Measurements from ENCODE around the gene OBSL1. TPM values are rescaled to one million over a fixed set of nuclear protein-coding genes. Genes with fewer than 3 reads are reported as not detected.

The OBSL1 gene
- total and polyA plus RNA-seq, 12 donors: 108 to 310 (median 171) TPM

- no peaks in the 10 kb centered on the region for H3K36me3 ChIP-seq
- H3K4me1 ChIP-seq: peaks cover 0 to 14% (median 0%) of the 10 kb centered on the region in 9 donors
- intact Hi-C loops (cut with DNase I): no loop called here
- no peaks in the 10 kb centered on the region for H3K9me3 ChIP-seq
- H3K27ac ChIP-seq: no peak overlapping the region
- H3K27me3 ChIP-seq: peaks cover 0 to 4% (median 0%) of the 10 kb centered on the region in 7 donors
- no peak overlapping the region for H3K4me3 ChIP-seq
- ATAC-seq (no peak), DNase-seq (no peak)
- WGBS, 2 donors: 60 to 89% methylated on average over 4 of the region's 4 CpGs
- no peak for TF ChIP-seq CTCF (IDR thresholded peaks at IDR 0.05)
These were observed 19.8 kb upstream of the OBSL1 start for GRCh38 chr2:219591091-219591490.

- no peaks in the 10 kb centered on the region for H3K36me3 ChIP-seq
- 70 to 85% methylated on average over 2 of the region's 2 CpGs for WGBS, 2 donors
- intact Hi-C loops (cut with DNase I): no loop called here
- H3K9me3 ChIP-seq: no peaks in the 10 kb centered on the region
- no peak overlapping the region for H3K4me3 ChIP-seq
- no peak for TF ChIP-seq CTCF (IDR thresholded peaks at IDR 0.05)
- H3K4me1 ChIP-seq: peaks cover 0 to 6% (median 0%) of the 10 kb centered on the region in 9 donors
- H3K27ac ChIP-seq: no peak overlapping the region
- no peak for ATAC-seq
- peaks cover 0 to 7% (median 3%) of the 10 kb centered on the region in 7 donors for H3K27me3 ChIP-seq
- no peak for DNase-seq
These were observed 10.0 kb upstream of the OBSL1 start for GRCh38 chr2:219581346-219581745.

- WGBS, 2 donors: 74 to 80% methylated on average over 8 of the region's 8 CpGs
- intact Hi-C loops (cut with DNase I): no loop called here
- Histone ChIP-seq H3K27me3 (peaks cover 0 to 7% (median 3%) of the 10 kb centered on the region in 7 donors), H3K4me3 (no peak overlapping the region), H3K36me3 (no peaks in the 10 kb centered on the region), H3K9me3 (no peaks in the 10 kb centered on the region), H3K27ac (no peak overlapping the region), H3K4me1 (peaks cover 0 to 15% (median 0%) of the 10 kb centered on the region in 9 donors)
- no peak for TF ChIP-seq CTCF (IDR thresholded peaks at IDR 0.05)
- DNase-seq (no peak), ATAC-seq (no peak)
These were observed 7.7 kb upstream of the OBSL1 start for GRCh38 chr2:219578811-219579613.

- Histone ChIP-seq H3K4me3 (no peak overlapping the region), H3K27ac (no peak overlapping the region), H3K36me3 (no peaks in the 10 kb centered on the region), H3K4me1 (peaks cover 0 to 22% (median under 1%) of the 10 kb centered on the region in 9 donors), H3K9me3 (no peaks in the 10 kb centered on the region), H3K27me3 (peaks cover 0 to 17% (median 3%) of the 10 kb centered on the region in 7 donors)
- DNase-seq: no peak
- intact Hi-C loops (cut with DNase I): no loop called here
- ATAC-seq: peak in 2 of 8 donors; percentile 31 to 35
- TF ChIP-seq CTCF (IDR thresholded peaks at IDR 0.05): no peak
- 22 to 24% methylated on average over 15 of the region's 15 CpGs for WGBS, 2 donors
These were observed 5.4 kb upstream of the OBSL1 start for GRCh38 chr2:219576505-219577388.
